AG09309 (cell line): Measurements from ENCODE around the gene CRTC3.

Experiments
- DNase-seq: peaks from one replicate; pipeline ENCODE4 v3.0.0-alpha.2; 2010; ENCODE audit warnings: low read depth
- H3K4me3 ChIP-seq: 2 replicates; pipeline ENCODE4 v1.5.1; 2011; ENCODE audit warnings: mild to moderate bottlenecking, low read depth, low read length, moderate library complexity; ENCODE audit not compliant: control insufficient read depth
- TF ChIP-seq, protein P1 (sequence below): IDR thresholded peaks from 2 replicates; pipeline ENCODE4 v1.5.1; 2011; ENCODE audit warnings: mild to moderate bottlenecking, low read depth, low read length, inconsistent platforms; ENCODE audit not compliant: insufficient read depth, control insufficient read depth; ENCODE audit errors: missing control alignments

CRTC3 gene

GRCh38 chr15:90539789-90540188 is 10.1 kb downstream of the CRTC3 start:
- no peak for DNase-seq
- TF ChIP-seq, protein P1, sequence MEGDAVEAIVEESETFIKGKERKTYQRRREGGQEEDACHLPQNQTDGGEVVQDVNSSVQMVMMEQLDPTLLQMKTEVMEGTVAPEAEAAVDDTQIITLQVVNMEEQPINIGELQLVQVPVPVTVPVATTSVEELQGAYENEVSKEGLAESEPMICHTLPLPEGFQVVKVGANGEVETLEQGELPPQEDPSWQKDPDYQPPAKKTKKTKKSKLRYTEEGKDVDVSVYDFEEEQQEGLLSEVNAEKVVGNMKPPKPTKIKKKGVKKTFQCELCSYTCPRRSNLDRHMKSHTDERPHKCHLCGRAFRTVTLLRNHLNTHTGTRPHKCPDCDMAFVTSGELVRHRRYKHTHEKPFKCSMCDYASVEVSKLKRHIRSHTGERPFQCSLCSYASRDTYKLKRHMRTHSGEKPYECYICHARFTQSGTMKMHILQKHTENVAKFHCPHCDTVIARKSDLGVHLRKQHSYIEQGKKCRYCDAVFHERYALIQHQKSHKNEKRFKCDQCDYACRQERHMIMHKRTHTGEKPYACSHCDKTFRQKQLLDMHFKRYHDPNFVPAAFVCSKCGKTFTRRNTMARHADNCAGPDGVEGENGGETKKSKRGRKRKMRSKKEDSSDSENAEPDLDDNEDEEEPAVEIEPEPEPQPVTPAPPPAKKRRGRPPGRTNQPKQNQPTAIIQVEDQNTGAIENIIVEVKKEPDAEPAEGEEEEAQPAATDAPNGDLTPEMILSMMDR: no peak
- H3K4me3 ChIP-seq: no peak overlapping the region

DNA sequence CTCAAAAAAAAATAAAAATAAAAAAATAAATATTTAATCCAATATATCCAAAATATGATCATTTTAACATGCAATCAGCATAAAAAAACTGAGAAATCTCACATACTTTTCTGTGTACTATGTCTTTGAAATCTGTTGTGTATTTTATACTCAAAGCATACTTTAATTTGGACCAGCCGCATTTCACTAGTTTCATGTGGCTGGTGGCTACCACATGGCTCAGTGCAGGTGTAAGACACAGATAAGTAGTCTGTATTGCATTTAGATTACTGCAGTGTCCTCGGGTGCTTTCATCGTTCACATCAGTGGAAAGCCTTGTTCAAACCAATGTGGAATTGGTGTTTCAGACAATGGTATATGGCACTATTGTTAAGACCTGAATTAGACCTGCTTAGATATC is 11.0 kb downstream of the CRTC3 start:
- DNase-seq: no peak
- H3K4me3 ChIP-seq: no peak overlapping the region

DNA sequence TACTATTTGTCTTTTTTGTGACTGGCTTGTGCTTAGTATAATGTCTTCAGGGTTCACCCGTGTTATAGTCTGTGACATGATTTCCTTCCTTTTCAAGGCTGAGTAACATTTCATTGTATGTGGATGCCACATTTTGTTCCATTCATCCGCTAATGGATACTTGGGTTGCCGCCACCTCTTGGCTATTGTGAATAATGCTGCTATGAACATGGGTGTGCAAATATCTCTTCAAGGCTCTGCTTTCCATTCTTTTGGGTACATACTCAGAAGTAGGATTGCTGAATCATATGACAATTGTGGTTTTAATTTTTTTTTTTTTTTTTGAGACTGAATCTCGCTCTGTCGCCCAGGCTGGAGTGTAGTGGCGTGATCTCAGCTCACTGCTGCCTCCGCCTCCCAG is 15.4 kb downstream of the CRTC3 start:
- H3K4me3 ChIP-seq: no peak overlapping the region
- TF ChIP-seq, protein P1: no peak
- no peak for DNase-seq

More for the DNA sequence above, 11.0 kb downstream of the CRTC3 start:
- TF ChIP-seq, protein P1: no peak

DNA sequence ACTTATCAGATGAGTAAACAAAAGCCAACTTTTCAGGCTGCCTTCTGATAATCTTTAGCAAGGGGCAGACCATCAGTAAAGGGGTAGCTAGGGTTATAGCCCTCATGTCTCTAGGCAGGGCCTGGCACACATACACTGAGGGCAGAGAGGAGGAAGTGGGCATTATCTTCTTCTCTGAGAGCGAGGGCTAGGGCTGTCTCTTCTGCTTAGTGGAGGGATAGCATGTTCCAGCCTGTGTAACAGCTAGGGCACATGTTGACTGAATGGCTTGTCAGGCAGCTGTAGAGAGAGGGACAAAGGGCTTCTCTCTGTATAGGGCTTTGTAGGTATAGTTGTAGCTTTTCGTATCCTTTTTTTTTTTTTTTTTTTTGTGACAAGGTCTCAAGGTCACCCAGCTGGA is 17.8 kb downstream of the CRTC3 start:
- no peak overlapping the region for H3K4me3 ChIP-seq
- TF ChIP-seq, protein P1: no peak
- DNase-seq: no peak

- TF ChIP-seq, protein P1: no peak
- no peak overlapping the region for H3K4me3 ChIP-seq
- no peak for DNase-seq
Measured at GRCh38 chr15:90550919-90551318, 21.2 kb downstream of the CRTC3 start.

DNA sequence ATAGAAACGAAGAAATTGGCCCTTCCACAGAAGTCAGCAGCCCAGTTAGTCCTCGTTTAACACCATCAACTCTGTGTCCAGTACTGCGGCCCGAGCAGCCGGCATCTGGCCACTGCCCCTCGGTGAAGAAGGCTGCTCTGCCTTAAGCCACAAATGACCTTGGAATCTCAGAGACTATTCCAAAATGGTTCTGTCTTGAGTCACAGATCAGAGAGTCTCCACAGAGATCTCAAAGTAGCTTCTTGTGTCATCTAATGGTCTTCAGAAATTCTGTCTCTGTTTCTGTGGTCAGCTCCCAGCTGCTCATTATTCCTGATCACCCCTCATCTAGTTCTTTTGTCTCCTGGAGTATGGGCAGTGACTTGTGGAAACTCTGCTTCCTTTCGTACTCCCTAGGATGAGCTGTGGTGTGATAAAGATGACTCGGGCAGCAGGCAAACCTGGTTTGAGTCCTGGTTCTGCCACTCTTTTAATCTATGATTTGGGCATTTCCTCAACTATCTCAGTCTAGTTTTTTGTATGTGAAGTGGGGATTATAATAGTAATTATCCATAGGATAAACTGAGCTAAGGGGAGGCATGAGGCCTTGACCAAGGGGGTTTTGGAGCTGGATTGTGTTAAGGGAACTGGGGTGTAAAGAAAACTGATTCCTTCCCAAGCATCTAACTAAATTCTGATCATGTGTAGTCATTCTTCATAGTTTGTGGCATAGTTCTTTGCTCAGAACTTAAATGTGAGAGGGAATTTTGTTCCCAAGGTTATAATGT is 22.6 kb downstream of the CRTC3 start:
- H3K4me3 ChIP-seq: no peak overlapping the region
- DNase-seq: peak; percentile 68
- TF ChIP-seq, protein P1: no peak
